Measurements from ENCODE around the gene GPC6.
A peak's percentile ranks its signal among the peaks of the same experiment; 100 is the strongest.

Gene GPC6

DNA sequence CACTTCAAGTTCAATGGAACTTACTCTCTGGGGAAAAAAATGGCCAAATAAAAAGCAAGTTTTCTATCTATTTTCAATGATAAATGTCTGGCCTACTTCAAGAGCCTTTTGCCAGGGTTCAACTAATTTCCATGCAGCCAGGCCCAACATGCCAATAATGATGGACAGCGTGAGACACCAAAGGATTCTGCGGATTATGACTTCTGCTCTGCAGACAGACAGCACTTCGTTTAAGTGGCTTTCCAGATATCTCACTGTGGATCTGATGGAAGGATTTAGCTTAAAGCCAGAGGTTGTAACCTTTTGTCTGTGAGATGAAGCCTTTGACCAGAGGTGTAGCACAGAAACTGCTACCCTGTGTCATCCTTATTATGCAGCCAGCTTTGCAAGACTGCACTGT is 638.6 kb downstream of the GPC6 start:
- no peak for TF ChIP-seq CTCF (conservative IDR thresholded peaks at IDR 0.05; ENCODE audit: low read depth, low read length)
- no peak for DNase-seq (ENCODE audit: low read depth)

DNA sequence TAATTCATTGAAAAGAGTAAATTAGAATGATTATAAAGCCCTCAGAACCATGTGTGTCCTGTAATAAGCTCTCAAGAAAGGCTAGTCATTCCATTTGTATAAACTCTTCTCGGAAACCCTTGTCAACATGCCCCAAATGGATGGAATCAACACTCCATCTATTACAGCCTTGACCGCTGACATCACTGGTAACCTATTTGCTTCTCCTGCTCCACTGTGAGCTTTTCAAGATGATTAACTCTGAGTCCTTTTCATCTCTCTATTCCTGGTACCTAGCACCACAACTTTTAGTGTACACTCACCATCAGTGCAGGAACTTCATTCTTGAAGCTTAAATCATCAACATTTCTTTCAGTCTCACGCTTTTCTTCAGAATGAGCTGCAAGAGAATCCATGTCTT is 640.9 kb downstream of the GPC6 start:
- DNase-seq (ENCODE audit: low read depth) = no peak
- no peak overlapping the region for H3K4me3 ChIP-seq (ENCODE audit: low read depth, low read length)
- TF ChIP-seq CTCF (conservative IDR thresholded peaks at IDR 0.05; ENCODE audit: low read depth, low read length) = no peak

More for the DNA sequence above, 638.6 kb downstream of the GPC6 start:
- H3K4me3 ChIP-seq (ENCODE audit: low read depth, low read length) = no peak overlapping the region

DNA sequence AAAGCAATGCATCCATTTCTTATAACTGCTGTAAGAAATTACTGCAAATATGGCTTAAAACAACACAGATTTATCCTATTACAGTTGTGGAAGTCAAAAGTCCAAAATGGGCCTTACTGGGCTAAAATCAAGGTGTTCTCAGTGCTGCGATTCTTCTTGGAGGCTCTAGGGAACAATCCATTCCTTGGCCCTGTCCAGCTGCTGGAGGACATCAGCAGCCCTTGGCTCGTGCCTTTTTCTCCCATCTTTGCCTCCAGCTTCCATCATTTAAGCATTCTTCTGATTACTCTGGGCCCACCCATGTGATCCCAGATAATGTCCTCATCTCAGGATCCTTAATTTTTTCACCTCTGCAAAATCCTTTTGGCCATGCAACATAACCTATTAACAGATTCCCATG is 645.8 kb downstream of the GPC6 start:
- DNase-seq (ENCODE audit: low read depth) = no peak
- no peak for TF ChIP-seq CTCF (conservative IDR thresholded peaks at IDR 0.05; ENCODE audit: low read depth, low read length)
- H3K4me3 ChIP-seq (ENCODE audit: low read depth, low read length) = no peak overlapping the region

- TF ChIP-seq CTCF (conservative IDR thresholded peaks at IDR 0.05; ENCODE audit: low read depth, low read length) = no peak
Measured at GRCh38 chr13:93872786-93873347, 646.3 kb downstream of the GPC6 start.

DNA sequence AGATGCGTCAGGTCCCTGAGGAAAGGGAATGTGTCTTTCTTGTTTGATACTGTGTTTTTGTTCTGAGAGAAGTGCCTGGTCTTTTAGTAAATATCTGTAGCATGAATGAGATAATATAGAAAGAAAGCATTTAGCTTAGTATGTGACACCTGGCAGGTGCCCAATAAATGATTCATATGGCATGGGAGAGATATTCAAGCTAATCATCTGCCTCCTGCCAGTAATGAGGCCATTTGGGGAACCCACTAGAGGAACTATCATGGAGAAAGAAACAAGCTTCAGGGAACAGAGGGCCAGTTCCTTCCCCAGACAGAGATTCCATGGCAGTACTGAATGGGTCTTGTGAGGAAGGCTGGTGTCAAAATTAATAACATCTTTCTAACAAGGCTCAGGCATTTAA is 648.9 kb downstream of the GPC6 start:
- no peak overlapping the region for H3K4me3 ChIP-seq (ENCODE audit: low read depth, low read length)
- DNase-seq (ENCODE audit: low read depth) = peak; percentile 65
- TF ChIP-seq CTCF (conservative IDR thresholded peaks at IDR 0.05; ENCODE audit: low read depth, low read length) = no peak

More at GRCh38 chr13:93872786-93873347, 646.3 kb downstream of the GPC6 start:
- DNase-seq (ENCODE audit: low read depth) = no peak
- H3K4me3 ChIP-seq (ENCODE audit: low read depth, low read length) = no peak overlapping the region

- DNase-seq (ENCODE audit: low read depth) = no peak
- no peak for TF ChIP-seq CTCF (conservative IDR thresholded peaks at IDR 0.05; ENCODE audit: low read depth, low read length)
- no peak overlapping the region for H3K4me3 ChIP-seq (ENCODE audit: low read depth, low read length)
Measured at GRCh38 chr13:93876236-93876635, 649.6 kb downstream of the GPC6 start.

- TF ChIP-seq CTCF (conservative IDR thresholded peaks at IDR 0.05; ENCODE audit: low read depth, low read length) = no peak
- H3K4me3 ChIP-seq (ENCODE audit: low read depth, low read length) = no peak overlapping the region
- no peak for DNase-seq (ENCODE audit: low read depth)
Measured at GRCh38 chr13:93878675-93879074, 652.1 kb downstream of the GPC6 start.

All from choroid plexus epithelial cell (primary cell).